LHCN-M2 (cell line): ENCODE measurements around the gene BMP2K. TPM values are rescaled to one million over a fixed set of nuclear protein-coding genes. Genes with fewer than 3 reads are reported as not detected.

ENCODE experiments used
- DNase-seq: peaks from one replicate; pipeline ENCODE4 v3.0.0-alpha.2; 2012; ENCODE audit warnings: low read depth
- total RNA-seq: library from RNA; depleted of rRNA; stranded (reverse); fragments of >200 nt; gene quantifications from 2 replicates; pipeline ENCODE4 v1.2.3, GENCODE V29; 2014

Gene BMP2K
- total RNA-seq, 1 experiment from 2014 or later = 26.5 TPM

DNA sequence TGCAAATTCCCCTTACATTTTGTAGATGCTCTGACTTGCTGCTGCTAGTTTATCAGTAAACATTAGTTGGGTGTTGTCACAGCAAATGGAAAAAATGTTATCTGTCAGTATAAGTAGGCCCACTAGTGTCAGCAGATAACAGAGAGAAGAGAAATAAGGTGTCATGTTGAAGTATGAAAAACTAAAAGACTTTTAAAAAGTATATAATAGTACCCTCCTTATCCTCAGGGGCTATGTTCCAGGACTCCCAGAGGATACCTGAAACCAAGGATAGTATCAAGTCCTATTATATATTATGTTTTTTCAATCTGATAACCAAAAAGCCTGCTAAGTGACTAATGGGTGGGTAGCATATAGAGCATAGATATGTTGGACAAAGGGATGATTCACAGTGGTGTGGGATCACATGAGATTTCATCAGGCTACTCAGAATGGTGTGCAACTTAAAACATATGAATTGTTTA, 11.6 kb upstream of the BMP2K start:
- DNase-seq = peak; percentile 44

DNA sequence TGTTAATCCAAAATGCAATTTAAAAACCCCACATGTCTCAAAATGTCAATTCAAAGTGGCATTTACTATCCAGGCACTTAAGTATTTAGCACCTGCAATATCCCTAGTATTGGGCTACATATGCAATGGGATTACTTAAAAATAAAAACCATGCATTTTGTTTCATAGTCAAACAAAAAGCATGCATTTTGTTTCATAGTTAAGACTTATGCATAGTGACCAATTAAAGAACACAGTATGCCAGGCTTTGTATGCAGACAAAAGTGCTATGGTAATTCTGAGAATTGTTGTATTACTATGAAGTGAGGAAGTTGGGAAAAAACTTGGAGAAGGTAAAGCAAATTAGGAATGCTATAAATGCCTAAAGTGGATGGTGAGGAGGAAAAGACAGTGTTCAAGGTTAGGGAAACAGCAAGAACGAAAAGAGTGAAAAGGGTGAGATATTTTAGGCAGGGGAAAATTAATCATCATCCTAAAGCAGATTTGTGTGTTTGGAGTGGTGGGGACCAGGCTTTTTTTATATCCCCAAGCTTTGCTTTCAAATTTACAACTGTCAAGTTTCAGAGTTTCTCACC, 10.6 kb upstream of the BMP2K start:
- DNase-seq = no peak

DNA sequence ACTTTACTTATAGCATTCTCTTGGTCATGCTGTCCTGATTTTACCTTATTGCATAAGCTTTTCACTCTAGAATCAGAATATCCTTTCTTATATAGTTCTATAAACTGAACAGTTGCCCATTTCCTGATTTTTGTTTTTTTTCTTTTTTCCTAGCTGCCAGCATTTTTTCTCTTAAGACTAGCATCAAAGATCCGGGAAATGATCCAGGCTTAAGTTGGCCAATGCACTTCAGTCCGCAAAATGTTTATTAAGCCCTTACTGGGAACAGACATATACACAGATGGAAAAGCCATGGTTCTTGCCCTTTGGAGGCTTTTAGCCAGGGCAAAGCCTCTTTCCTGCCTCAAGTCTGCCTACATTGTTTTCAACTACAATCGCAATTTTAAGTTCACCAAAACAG, 10.1 kb upstream of the BMP2K start:
- DNase-seq = no peak

DNA sequence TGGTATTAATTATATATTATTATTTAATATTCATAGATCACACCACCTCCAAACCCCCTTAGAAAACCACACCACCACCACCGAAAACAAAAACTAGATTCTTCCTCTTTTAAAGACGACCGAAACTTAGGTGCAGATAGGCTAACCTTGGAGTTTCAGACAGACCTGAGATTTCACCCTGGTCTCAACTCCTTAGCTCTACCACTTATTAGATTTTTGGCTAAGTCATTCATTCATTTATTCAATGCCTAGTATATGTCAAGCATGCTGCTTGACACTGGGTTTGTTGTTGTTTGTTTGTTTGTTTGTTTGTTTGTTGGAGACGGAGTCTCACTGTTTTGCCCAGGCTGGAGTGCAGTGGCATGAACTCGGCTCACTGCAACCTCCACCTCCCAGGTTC, 9.5 kb upstream of the BMP2K start:
- no peak for DNase-seq

DNA sequence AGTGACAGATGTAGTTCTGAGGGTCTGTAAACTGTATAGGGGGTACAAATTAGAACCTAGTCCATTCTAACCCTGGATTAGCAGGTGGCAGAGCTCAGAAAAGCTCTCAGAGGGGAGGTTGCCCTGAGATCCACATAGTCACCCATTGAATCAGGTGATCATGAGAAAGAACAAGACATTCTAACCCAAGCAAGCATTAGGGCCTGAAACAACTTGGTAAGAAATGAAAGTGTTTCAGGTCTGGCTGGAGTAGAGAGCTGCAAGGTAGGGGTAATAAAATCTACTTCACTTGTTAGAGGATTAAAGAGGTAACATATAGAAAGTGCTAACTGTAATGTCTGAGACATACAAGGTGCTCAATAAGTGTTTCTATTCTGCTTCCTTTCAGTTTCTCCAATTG, 8.8 kb upstream of the BMP2K start:
- DNase-seq = no peak

DNA sequence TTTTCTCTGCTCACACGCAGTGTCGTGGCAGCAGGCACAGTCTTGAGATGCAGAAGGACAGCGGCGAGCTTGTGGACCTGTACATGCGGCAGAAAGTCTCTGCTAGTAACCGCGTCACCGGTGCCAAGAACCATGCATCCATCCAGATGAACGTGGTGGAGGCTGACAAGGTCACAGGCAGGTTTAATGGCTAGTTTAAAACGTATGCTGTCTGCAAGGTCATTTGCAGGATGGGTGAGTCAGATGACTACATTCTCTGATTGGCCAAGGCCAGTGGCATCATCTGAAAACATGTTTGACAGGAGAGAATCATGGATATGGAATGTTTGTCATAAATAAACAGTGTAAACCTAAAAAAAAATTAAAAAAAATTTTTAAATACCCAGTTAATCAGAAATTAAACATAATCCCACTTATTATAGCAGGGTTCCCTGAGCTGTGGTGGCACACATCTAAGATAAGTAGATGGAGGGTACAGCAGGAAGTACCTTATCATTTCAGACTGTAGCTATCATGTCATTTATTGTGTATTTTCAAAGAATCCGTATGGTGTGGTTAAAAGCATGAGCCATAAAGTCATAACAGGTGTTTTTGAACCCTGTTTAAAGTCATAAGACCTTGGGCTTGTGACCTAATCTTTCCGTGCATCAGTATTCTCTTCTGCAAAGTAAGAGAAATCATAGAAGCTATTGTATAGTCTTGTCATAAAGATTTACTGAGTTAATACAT, 7.5 kb upstream of the BMP2K start:
- DNase-seq = peak; percentile 43

DNA sequence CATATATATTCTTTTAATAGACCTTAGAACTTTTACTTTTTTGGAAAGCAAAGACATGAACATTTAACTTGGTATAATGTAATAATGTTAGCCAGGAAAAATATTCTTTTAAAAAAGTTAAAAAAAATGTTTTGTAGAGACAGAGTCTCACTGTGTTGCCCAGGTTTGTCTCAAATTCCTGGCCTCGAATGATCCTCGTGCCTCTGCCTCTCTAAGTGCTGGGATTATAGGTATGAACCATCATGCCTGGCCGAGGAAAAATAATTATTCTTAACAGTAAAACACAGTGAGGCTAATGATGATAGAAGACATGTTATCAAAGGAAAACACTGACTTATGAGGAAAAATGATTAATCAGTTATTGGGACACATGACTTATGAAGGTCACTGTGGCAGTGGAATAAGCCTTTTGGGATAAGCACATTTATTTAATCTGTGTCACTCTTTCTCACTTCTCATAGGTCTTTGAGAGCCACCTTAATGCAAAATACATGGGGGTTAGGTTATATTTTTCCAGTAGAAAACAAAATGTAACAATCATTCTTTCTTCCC, 6.0 kb upstream of the BMP2K start:
- DNase-seq = no peak

DNA sequence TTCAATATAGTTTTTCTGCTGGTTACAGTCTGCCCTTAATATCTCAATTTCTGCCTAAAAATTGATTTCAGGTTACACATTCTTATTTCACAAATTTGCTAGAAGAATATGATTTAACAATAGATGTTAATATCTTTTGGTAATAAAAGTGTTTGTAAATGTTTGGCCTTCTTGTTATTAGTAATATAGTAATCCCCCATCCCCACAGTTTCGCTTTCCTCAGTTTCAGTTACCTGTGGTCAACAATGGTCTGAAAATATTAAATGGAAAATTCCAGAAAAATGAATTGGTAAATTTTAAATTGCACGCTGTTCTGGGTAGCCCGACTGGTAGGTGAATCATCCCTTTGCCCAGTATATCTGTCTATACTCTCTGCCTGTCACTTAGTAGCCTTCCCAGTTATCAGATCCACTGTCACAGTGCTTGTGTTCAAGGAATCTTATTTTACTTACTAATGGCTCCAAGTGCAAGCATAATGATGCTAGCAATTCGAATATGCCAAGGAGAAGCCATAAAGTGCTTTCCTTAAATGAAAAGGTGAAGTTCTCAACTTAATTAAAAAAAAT, 3.5 kb upstream of the BMP2K start:
- DNase-seq = no peak

DNA sequence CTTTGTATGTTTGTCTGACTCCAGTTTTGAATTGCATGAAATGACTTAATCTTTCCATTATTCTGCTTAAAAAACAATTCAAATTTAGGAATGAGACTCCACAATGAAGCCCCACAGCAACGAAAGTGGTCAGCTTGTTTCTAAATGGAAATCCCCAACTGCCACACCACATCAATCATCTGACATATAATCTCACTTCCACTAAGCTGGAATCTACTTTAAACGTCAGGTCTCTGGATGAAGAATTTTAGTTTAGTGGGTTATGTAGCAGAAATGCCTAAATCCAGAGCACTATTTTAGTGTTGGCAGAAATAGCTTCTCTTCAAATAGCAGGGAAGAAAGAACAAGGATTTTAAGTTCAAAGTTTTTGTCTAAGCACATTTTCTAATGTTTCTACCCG, 1.7 kb upstream of the BMP2K start:
- DNase-seq = no peak

DNA sequence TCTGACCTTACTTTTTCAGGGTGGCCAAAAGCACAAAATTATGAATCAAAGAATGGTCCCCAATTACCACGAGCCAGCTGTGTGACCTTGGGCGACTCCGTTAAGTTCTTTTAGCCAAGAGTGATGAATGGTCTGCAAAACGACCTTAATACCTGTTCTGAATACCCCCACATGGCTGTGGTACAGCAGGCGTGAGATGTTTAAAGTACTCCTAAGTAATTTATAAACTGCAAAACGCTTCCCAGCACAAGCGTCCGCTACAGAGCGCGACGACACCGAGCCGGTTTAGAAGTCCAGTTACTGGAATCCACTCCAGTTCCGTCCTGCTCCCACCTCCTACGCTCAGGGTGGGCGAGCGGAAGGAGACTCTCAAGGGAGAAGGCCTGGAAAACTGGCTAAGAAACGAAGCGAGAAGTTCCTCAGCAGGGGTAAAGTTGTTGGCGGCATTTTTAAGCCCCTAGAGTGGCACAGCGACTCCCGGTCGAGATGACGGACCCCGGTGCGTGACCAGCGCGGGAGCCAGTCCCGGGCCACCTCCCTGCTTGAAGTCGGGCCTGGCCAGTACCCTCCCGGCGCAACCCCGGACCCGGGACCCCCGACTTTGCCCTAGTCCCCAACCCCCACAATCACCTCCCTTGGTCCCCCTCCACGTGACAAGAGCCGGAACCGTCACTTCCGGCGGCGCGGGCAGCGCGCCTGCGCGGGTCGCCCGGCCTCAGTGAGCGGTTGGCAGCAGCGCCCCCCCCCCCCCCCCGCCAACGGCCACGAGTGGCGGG, 659 bp upstream of the BMP2K start:
- DNase-seq = peak; percentile 78

DNA sequence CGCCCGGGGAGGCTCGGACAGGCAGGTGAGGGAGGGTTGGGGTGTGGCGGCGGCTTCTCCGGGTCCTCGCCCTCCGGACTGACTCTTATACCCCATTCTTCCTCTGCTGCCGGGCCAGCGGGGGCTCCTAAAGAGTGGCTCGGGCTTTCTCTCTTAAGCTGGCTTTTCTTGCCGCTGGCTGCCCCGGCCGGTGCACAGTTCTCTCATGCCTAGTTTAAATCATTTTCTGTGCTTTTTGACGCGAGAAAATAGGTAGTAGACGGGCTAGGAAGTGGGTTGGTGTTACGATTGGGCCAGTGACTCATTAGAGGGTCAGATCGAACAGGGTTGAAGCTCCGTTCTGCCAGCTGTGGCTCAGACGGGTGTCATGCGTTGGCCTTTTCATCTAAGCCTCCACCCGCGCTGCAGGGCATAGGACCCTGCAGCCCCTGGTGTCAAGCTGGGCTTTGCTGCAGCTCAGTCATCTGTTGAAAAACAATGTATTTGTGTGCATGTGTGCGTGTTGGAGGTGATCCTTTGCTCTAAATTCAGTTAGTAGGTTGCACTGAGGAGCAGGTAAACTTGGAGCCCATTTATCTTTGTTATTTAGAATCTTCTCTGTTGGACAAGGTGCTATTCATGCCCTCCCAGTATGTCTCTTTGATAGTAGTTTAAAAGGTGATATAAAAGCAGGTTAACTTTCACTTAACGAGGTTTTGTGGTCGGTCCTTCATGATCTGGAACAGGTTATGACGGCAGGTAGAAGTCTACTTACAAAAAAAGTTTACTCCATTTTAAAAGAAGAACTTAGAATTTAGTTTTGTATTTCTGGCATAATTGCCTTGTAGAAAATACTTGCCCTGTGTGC, 802 bp downstream of the BMP2K start:
- DNase-seq = peak; percentile 71

DNA sequence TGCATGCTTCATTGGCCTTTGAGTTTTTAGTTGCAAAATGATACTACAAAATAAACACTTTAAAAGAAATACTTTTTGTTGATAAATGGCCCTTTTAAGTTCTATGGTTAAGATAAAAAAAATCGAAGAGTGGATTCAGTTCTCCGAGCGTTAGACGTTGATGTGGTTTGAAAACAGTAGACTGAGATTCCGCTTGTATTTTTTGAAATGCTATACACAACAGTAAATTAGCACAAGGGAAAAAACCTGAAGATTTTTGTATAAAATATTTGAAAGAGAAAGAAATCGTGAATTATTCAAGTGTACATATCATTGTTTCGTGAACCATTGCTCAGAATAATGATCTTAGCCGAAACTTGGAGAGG, 1.4 kb downstream of the BMP2K start:
- no peak for DNase-seq

DNA sequence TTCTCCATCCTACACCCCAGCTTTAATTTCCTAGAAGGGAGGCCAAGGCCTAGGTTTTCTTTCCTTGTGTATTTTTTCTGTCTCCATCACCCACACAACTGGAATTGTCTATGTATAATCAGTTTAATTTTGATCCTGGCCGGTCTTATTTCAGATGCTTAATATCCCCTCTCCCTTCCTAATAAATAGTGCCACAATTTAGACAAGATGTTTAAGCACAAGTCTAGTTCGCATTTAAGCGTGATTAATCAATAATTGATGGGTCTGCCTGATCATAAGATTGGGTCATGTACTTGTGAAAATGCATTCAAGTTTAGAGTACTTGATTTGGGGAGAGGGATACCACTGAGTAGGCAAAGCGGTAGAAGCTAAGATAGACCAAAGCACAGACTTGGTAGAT, 2.4 kb downstream of the BMP2K start:
- DNase-seq = no peak

DNA sequence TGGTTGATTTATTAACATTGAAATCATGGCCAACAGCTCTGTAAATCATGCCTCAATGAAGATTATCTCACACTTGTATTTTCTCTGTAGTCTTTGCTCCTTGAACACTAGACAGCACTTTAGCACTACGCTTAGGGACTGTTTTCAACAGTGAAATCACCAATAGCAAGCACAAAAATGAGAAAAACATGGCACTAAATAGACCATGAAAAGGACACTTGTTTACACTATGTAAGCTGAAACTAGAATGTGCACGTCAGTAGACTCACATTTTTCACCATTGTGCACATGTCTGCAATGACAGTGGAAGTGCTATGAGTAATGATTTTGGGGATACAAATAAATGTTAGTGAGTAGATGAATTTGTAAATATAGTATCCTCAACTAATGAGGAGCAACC, 3.1 kb downstream of the BMP2K start:
- no peak for DNase-seq

DNA sequence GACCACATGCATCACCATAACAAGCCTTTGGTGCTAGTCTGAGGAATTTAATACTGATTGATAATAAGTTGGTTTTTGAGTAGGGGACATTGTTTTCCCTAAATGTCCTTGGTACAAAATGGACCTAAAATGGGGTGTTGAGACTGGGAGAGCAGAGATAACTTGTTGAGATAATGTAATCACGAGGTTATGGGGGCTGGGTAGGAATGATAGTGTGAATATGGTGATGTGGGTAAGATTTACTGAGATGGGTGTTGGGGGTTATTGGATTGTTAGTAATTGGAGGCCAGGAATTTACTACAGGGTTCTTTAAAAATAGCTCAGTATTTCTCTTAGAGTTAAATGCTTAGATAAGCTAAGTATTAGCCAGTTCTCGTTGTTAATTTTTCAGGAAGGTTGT, 3.9 kb downstream of the BMP2K start:
- no peak for DNase-seq

DNA sequence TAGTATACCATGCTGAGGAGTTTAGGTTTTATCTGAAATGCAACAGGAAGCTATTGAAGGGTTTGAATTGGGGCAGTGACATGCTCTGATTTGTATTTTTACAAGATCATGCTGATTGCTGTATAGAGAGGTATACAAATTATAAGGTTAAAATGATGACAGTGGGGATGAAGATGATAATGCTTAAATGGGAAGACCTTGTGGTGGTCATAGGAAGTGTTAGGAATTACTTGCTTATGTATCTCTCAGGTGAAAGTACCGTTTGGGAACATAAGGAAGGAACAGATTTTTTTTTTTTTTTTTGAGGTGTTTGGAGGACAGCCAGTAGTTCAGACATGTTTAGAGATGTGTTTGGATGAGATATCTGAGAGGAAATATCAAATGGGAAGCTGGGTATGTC, 5.0 kb downstream of the BMP2K start:
- no peak for DNase-seq

DNA sequence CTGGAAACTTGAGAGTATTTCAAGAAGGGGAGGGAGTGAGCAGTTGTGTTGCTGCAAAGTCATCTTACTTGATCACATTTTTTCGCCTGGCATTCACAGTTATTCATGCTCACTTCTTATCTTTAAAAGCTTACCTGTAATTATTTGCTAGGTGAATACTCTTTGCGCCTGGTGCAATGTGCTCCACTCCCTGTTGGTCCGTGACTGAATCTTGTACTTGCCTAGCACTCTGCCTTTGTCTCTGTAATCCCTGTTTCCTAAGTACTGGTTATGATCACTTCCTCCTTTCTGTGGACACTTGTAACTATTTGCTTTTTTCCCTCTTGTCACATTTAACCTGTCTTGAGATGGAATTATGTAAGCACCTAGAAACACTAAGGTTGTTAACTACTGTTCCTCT, 5.8 kb downstream of the BMP2K start:
- DNase-seq = no peak

DNA sequence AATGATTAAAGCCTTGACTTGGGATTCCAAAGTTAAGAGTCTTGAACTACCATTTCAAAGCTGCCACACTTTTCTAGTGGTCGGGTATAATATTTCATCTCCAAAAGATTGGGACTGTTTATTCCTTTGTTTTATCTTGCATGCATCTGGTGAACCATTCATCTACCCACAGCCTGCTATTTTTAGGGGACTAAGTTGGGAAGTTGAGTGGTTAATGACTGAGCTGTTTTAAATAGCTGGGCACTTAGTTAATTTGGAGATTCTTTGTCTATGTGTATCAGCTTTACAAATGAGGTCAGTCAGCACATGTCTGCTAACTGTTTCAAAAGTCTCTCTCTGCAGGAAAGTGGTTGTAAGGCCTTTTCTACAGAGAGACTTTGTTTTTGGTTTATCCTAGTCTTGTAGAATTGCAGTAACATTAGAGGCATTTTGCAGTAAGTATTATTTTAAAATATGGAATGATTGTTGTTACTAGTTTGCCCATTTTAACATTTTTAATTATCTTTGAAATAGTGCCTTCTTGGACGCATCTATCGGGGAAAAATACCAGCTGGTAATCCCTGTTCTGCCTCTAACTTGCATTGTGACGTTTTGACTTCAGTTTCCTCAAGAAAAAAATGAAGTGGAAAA, 8.2 kb downstream of the BMP2K start:
- DNase-seq = peak; percentile 82

DNA sequence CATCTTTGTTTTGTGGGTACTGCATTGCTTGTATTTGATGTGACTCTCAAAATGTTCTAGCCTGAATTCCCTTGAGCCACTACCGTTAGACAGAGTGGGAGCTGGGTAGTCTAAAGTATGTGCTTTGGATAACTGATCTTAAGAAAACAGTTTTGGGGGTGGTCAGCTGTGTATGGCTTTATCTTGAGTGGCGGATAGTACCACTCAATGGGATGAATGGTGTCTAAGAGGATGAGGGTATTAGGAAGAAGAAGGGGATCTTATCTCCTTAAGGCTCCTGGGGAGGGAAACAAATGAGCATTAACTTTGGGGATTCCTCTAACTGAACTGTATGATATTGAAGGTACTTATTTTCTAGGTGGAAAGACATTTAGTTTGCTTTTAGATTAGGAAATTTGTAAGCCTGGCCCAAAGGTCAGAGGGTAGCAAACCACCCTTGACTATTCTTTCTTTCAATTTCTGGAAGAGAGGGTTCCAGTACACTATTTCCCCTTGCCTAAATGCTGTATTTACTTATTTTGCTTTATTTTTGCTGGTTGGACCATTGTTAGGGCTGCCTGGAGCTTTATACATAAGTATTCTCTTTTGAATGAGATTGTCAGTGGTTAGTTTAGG, 11.3 kb downstream of the BMP2K start:
- DNase-seq = no peak
